A673 (cell line): ENCODE results near the gene TNFRSF11A. TPM values are rescaled to one million over a fixed set of nuclear protein-coding genes. Genes with fewer than 3 reads are reported as not detected.

Source experiments
- BruUV-seq: library from RNA; stranded (reverse); fragments of 400-500 nt; replicated peaks from 2 replicates; lab custom pipeline; 2021; lab: Mats Ljungman, UMichigan
- CTCF ChIA-PET: fragments of 300-600 bp; sonication (Branson Sonifier 250); formaldehyde crosslinking; loops from one replicate; lab custom pipeline; 2022; ENCODE audit warnings: antibody characterized with exemption; lab: Charles Lee
- POLR2A ChIA-PET: fragments of 300-600 bp; sonication (Branson Sonifier 250); formaldehyde crosslinking; loops from one replicate; lab custom pipeline; 2022; ENCODE audit warnings: antibody characterized with exemption; ENCODE audit not compliant: low non-redundant PET; lab: Charles Lee
- DNase-seq: peaks from one replicate; pipeline ENCODE4 v3.0.0-alpha.2; 2015; ENCODE audit warnings: low spot score
- H3K27ac ChIP-seq: fragments of 200-600 bp; sonication (generic); 2 replicates; pipeline ENCODE4 v1.5.1; 2016; ENCODE audit warnings: mixed run types, low read depth, mild to moderate bottlenecking, mixed read lengths, antibody characterized with exemption, low read length; ENCODE audit not compliant: poor library complexity, severe bottlenecking
- H3K27me3 ChIP-seq: fragments of 200-600 bp; sonication (generic); replicated peaks from 2 replicates; pipeline ENCODE4 v1.6.1; 2017; ENCODE audit warnings: mixed run types, low read depth, mild to moderate bottlenecking, mixed read lengths, antibody characterized with exemption, low read length; ENCODE audit not compliant: insufficient read depth, poor library complexity
- H3K36me3 ChIP-seq: fragments of 200-600 bp; sonication (generic); 2 replicates; pipeline ENCODE4 v1.6.1; 2016; ENCODE audit warnings: mixed run types, mild to moderate bottlenecking, mixed read lengths, antibody characterized with exemption, low read length; ENCODE audit not compliant: insufficient read depth, poor library complexity, severe bottlenecking
- H3K4me1 ChIP-seq: fragments of 200-600 bp; sonication (generic); 2 replicates; pipeline ENCODE4 v1.6.1; 2017; ENCODE audit warnings: mixed run types, mild to moderate bottlenecking, mixed read lengths, antibody characterized with exemption, low read length; ENCODE audit not compliant: insufficient read depth, poor library complexity, severe bottlenecking
- H3K4me3 ChIP-seq: fragments of 200-600 bp; sonication (generic); 2 replicates; pipeline ENCODE4 v1.5.1; 2016; ENCODE audit warnings: low read depth, mixed run types, mild to moderate bottlenecking, mixed read lengths, low read length; ENCODE audit not compliant: poor library complexity, severe bottlenecking
- H3K9me3 ChIP-seq: fragments of 200-600 bp; sonication (generic); 2 replicates; pipeline ENCODE4 v1.6.1; 2016; ENCODE audit warnings: mixed run types, low read depth, mild to moderate bottlenecking, mixed read lengths, antibody characterized with exemption, low read length; ENCODE audit not compliant: poor library complexity, severe bottlenecking
- EZH2 ChIP-seq: fragments of 200-600 bp; sonication (generic); IDR thresholded peaks from 2 replicates; pipeline ENCODE4 v1.6.1; 2017; ENCODE audit warnings: borderline replicate concordance, low read depth, mild to moderate bottlenecking, mixed read lengths, antibody characterized with exemption, low read length; ENCODE audit not compliant: poor library complexity, severe bottlenecking
- intact Hi-C: fragments of 100-400 bp; cut with micrococcal nuclease; formaldehyde crosslinking; loops from one replicate; pipeline ENCODE4 v1.10.0; 2022; ENCODE audit not compliant: unreplicated experiment
- total RNA-seq: library from RNA; stranded (reverse); gene quantifications from 2 replicates; pipeline ENCODE4 v1.2.3, GENCODE V29; 2021
- TF ChIP-seq, protein P1 (sequence below): fragments of 300-800, 200-600 bp; sonication (generic); conservative IDR thresholded peaks from 2 replicates; pipeline ENCODE4 v1.5.1; 2017; ENCODE audit warnings: low read depth, mild to moderate bottlenecking, antibody characterized with exemption, low read length, moderate library complexity, mixed read lengths

TNFRSF11A gene
- total RNA-seq, 1 experiment from 2014 or later, result 0.37 TPM

DNA sequence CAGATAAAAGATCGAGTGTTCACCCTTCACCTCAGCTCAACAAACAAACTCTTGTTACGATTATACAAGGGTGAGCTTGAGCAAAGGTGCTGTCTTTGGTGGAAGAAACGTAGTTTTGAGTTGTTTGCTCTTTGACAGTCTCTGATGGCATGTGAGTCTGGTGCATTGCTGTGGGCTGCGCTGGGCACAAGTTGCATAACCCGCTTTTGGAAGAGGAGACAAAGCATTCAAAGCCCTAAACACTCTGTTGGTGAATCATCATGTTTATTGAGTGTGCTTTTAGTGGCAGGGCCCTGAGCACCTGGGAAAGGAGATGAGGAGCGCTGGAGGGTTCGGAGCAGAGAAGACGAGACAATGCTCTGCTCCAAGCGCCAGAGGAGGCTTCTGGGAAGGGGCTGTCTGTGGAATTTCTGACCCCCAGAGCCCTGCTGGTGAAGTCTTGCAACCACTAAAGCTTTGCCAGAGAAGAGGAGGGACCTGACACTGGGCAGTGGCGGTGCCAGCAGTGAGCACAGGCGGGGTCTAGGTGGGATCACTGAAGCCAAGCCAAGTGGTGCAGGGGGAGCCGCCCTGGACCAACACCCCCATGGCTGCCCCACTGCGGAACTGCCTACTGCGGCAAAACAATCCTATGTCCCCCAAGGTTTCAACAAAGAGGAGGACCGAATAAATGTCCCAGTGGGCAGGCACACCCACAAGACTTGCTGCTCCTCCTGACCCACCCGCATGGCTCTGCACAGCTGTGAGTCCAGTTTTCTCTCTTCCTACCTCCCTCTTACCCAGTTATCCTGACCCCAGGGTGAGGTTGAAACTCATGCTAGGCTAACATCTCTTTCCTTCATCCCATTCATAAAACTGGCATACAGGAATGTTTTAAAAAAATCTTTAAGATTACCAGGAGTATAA lies 64.0 kb downstream of the TNFRSF11A start:
- H3K27me3 ChIP-seq, result no peaks in the 10 kb centered on the region
- no peak for TF ChIP-seq EZH2
- TF ChIP-seq, protein P1, sequence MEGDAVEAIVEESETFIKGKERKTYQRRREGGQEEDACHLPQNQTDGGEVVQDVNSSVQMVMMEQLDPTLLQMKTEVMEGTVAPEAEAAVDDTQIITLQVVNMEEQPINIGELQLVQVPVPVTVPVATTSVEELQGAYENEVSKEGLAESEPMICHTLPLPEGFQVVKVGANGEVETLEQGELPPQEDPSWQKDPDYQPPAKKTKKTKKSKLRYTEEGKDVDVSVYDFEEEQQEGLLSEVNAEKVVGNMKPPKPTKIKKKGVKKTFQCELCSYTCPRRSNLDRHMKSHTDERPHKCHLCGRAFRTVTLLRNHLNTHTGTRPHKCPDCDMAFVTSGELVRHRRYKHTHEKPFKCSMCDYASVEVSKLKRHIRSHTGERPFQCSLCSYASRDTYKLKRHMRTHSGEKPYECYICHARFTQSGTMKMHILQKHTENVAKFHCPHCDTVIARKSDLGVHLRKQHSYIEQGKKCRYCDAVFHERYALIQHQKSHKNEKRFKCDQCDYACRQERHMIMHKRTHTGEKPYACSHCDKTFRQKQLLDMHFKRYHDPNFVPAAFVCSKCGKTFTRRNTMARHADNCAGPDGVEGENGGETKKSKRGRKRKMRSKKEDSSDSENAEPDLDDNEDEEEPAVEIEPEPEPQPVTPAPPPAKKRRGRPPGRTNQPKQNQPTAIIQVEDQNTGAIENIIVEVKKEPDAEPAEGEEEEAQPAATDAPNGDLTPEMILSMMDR, result no peak
- no peaks in the 10 kb centered on the region for H3K36me3 ChIP-seq
- intact Hi-C loops, result no loop called here
- POLR2A ChIA-PET, result no interaction called here
- no peak overlapping the region for H3K27ac ChIP-seq
- H3K9me3 ChIP-seq, result no peaks in the 10 kb centered on the region
- BruUV-seq, result no TSS peak
- CTCF ChIA-PET, result no interaction called here
- DNase-seq, result no peak
- peaks cover 8% of the 10 kb centered on the region for H3K4me1 ChIP-seq
- H3K4me3 ChIP-seq, result no peak overlapping the region

DNA sequence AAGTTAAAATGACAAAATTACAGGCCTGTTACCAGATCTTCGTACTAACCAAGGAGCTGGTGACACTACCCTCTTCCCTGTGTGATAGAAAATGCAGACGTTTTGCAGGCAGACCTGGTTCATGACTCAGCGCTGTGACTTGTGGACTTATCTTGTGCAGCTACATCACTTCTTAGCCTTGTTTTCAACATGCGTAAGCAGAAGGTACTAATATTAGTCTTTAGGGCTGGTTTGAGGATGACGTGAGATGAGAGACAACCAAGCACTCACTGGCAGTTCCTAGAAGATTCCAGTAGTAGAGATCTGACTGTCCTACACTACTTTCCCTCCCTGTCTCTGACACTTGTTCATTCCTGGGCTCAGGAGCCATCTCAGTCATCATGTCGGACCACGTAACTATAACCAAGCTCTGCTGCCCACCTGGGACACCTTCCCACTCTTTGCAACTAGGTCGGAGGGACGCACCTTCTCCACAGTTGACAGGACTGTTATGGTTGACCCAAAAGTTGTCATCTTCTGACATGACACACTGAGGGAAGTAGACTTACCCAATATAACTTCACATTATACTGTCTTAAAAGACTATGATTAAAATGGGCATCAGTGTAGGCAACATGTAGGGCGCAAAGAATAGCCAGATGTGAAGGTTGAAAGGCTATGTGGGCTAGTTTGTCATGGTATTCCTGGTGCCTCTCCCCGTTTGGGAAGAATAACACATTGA lies 64.8 kb downstream of the TNFRSF11A start:
- ChIA-PET POLR2A (no interaction called here), CTCF (no interaction called here)
- Histone ChIP-seq H3K4me3 (no peak overlapping the region), H3K9me3 (no peaks in the 10 kb centered on the region), H3K27me3 (no peaks in the 10 kb centered on the region), H3K27ac (no peak overlapping the region), H3K36me3 (no peaks in the 10 kb centered on the region), H3K4me1 (peaks cover 8% of the 10 kb centered on the region)
- no TSS peak for BruUV-seq
- intact Hi-C loops, result no loop called here
- no peak for TF ChIP-seq EZH2
- TF ChIP-seq, protein P1, result no peak
- no peak for DNase-seq

DNA sequence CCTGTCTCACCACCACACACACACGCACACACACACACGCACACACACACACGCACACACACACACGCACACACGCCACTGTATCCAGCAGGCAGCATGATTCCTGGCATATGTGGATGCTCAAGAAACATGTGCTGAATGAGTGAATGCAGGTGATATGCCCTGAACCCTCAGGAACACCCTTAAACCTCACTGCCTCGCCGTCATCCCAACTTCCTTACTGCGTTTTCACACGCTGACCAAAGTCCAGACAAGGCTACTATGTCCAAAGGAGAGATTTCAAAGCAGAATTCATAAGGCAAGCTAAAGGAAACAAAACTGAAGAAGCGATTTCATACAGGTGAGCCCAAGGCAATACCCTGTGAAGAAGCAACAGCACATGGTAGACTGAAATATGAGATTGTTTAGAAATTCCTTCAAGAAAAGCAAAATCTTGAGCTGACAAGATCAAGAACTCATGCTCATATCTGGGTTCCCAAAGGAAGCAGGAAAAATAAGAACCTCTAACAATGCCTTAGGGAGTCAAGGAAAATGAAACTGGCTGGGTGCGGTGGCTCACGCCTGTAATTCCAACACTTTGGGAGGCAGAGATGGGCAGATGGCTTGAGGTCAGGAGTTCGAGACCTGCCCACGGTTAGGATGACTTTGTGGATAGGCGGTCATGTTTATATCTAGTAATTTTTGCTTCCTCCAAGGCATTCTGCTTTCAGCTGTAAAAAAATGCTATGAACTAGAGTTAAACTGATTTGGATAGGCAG lies 69.1 kb downstream of the TNFRSF11A start:
- Histone ChIP-seq H3K9me3 (no peaks in the 10 kb centered on the region), H3K4me3 (no peak overlapping the region), H3K27ac (no peak overlapping the region), H3K36me3 (no peaks in the 10 kb centered on the region), H3K4me1 (no peaks in the 10 kb centered on the region), H3K27me3 (no peaks in the 10 kb centered on the region)
- intact Hi-C loops, result no loop called here
- POLR2A ChIA-PET, result no interaction called here
- TF ChIP-seq, protein P1, result no peak
- TF ChIP-seq EZH2, result no peak
- CTCF ChIA-PET, result no interaction called here
- BruUV-seq, result no TSS peak
- DNase-seq, result no peak
